Activated T-helper 17 cell treated with anti-CD3 and anti-CD28 coated beads, Interleukin-2, amount 50 U/mL, for 72 hours (primary cell): ENCODE measurements around the gene COL5A1. TPM values are rescaled to one million over a fixed set of nuclear protein-coding genes. Genes with fewer than 3 reads are reported as not detected.

ENCODE experiments used
- ATAC-seq: fragments of 150-1000 bp; cut with Tn5 transposase; replicated peaks from 2 replicates; pipeline ENCODE4 v1.10.0; 2021; ENCODE audit warnings: mild to moderate bottlenecking, moderate library complexity
- H3K27ac Mint-ChIP-seq: one replicate; pipeline ENCODE4 v1.8.0; 2022; ENCODE audit warnings: mixed read lengths
- H3K27me3 Mint-ChIP-seq: one replicate; pipeline ENCODE4 v1.8.0; 2022; ENCODE audit warnings: mixed read lengths
- H3K36me3 Mint-ChIP-seq: one replicate; pipeline ENCODE4 v1.8.0; 2022; ENCODE audit warnings: low read depth, mild to moderate bottlenecking, mixed read lengths
- H3K4me1 Mint-ChIP-seq: one replicate; pipeline ENCODE4 v1.8.0; 2022; ENCODE audit warnings: mixed read lengths
- H3K4me3 Mint-ChIP-seq: one replicate; pipeline ENCODE4 v1.8.0; 2022; ENCODE audit warnings: mild to moderate bottlenecking, mixed read lengths
- H3K9me3 Mint-ChIP-seq: one replicate; pipeline ENCODE4 v1.8.0; 2022; ENCODE audit warnings: mixed read lengths
- total RNA-seq, 2 donors: library from RNA; stranded (reverse); gene quantifications; one replicate each; pipeline ENCODE4 v1.2.3, GENCODE V29; 2022

The COL5A1 gene
- total RNA-seq, 2 donors from 2014 or later = 0.50 to 1.3 TPM

DNA sequence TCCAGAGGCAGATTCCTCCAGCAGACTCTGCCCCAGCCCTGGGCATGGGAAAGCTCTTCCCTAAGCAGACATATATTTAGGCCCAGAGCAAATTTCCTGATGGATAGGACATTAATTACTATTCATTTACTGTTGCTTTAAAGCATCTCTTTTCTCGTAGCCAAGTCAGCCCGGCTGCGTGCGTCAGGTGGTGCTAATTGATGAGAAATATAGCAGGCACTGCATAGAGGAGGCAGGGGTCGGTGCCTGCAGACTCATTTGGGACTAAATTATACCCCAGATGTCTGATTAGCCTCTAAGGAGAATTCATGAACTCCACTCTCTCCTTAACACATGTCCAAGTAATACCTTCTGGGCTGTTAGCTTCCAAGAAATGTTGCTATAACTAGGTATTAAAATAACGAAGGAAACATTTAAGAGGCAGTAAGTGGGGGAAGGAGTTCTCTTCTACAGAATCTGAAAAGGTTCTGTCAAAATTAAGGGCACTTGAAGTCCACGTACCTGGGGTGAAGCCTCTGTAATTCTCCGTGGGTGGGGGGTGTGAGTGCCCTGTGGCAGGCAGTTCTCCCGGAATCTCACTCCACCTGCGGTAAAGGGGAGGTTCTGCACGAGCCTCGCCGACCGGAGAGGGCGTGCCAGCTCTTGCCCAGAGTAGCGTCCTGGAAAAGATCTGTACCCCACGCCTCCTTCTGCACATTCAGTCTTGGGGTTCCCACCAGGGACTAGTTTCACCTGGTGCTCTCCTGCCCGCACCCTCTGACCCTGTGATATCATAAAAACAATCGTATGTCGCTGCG lies 123.1 kb downstream of the COL5A1 start:
- no peak overlapping the region for H3K4me3 Mint-ChIP-seq
- no peaks in the 10 kb centered on the region for H3K27me3 Mint-ChIP-seq
- peaks cover 3% of the 10 kb centered on the region for H3K9me3 Mint-ChIP-seq
- H3K36me3 Mint-ChIP-seq = no peaks in the 10 kb centered on the region
- H3K27ac Mint-ChIP-seq = no peak overlapping the region
- ATAC-seq = no peak
- peaks cover 6% of the 10 kb centered on the region for H3K4me1 Mint-ChIP-seq

- Mint-ChIP-seq H3K27me3 (no peaks in the 10 kb centered on the region), H3K4me1 (peaks cover under 1% of the 10 kb centered on the region), H3K27ac (no peak overlapping the region), H3K36me3 (no peaks in the 10 kb centered on the region), H3K9me3 (peaks cover under 1% of the 10 kb centered on the region), H3K4me3 (no peak overlapping the region)
- ATAC-seq = no peak
Measured at GRCh38 chr9:134765785-134766184, 124.2 kb downstream of the COL5A1 start.

DNA sequence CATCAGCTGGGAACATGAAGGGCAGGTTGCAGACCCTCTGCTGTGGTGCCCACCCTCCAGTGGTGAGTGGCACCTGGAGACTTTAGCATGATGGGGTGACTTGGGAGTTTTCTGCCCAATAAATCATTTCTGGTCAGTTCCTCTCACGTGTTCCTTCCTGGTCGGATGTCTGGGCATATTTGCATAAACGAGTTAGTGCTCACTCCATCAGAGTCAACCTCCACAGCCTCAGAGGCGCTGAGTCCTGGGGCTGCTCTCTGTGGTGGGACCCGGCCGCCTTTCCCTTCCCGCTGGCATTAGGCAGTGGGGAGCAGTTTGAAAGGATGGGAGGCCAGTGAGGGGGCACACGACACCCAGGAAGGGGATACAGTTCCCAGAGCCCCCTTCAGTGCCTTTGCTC lies 125.0 kb downstream of the COL5A1 start:
- H3K4me3 Mint-ChIP-seq = no peak overlapping the region
- no peaks in the 10 kb centered on the region for H3K36me3 Mint-ChIP-seq
- H3K4me1 Mint-ChIP-seq = no peaks in the 10 kb centered on the region
- H3K9me3 Mint-ChIP-seq = no peaks in the 10 kb centered on the region
- H3K27ac Mint-ChIP-seq = no peak overlapping the region
- ATAC-seq = no peak
- no peaks in the 10 kb centered on the region for H3K27me3 Mint-ChIP-seq

GRCh38 chr9:134768332-134768708 lies 126.7 kb downstream of the COL5A1 start:
- H3K4me1 Mint-ChIP-seq = no peaks in the 10 kb centered on the region
- no peaks in the 10 kb centered on the region for H3K9me3 Mint-ChIP-seq
- no peak overlapping the region for H3K27ac Mint-ChIP-seq
- no peak overlapping the region for H3K4me3 Mint-ChIP-seq
- no peak for ATAC-seq
- no peaks in the 10 kb centered on the region for H3K27me3 Mint-ChIP-seq
- H3K36me3 Mint-ChIP-seq = no peaks in the 10 kb centered on the region

GRCh38 chr9:134768709-134769351 lies 127.2 kb downstream of the COL5A1 start:
- H3K4me1 Mint-ChIP-seq = no peaks in the 10 kb centered on the region
- H3K27ac Mint-ChIP-seq = no peak overlapping the region
- H3K4me3 Mint-ChIP-seq = no peak overlapping the region
- no peak for ATAC-seq
- H3K36me3 Mint-ChIP-seq = no peaks in the 10 kb centered on the region
- no peaks in the 10 kb centered on the region for H3K9me3 Mint-ChIP-seq
- no peaks in the 10 kb centered on the region for H3K27me3 Mint-ChIP-seq

- no peaks in the 10 kb centered on the region for H3K36me3 Mint-ChIP-seq
- no peaks in the 10 kb centered on the region for H3K27me3 Mint-ChIP-seq
- ATAC-seq = peak; percentile 47
- no peaks in the 10 kb centered on the region for H3K9me3 Mint-ChIP-seq
- H3K27ac Mint-ChIP-seq = no peak overlapping the region
- no peak overlapping the region for H3K4me3 Mint-ChIP-seq
- no peaks in the 10 kb centered on the region for H3K4me1 Mint-ChIP-seq
Measured at GRCh38 chr9:134770972-134771971, 129.7 kb downstream of the COL5A1 start.

DNA sequence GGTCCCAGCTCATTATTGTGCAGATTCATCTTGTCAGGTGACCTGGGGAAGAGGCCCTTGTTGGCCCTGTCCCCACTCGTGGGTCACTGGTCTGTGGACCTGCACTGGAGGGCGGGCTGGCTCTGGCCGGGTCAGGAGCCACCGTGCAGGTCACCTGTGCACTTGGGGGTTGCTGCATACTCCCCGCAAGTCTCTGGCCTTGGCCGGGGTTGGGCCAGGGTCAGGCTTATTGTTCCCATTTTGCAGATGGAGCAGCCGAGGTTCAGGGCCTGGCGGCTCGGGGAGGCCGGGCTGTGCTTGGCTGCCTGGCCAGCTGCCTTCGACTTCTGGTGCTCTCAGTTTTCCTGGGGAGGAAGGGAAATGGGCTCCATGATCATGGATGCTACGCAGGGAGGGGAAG lies 130.7 kb downstream of the COL5A1 start:
- Mint-ChIP-seq H3K9me3 (no peaks in the 10 kb centered on the region), H3K36me3 (no peaks in the 10 kb centered on the region), H3K4me1 (no peaks in the 10 kb centered on the region), H3K27me3 (no peaks in the 10 kb centered on the region), H3K27ac (no peak overlapping the region), H3K4me3 (no peak overlapping the region)
- ATAC-seq = no peak

DNA sequence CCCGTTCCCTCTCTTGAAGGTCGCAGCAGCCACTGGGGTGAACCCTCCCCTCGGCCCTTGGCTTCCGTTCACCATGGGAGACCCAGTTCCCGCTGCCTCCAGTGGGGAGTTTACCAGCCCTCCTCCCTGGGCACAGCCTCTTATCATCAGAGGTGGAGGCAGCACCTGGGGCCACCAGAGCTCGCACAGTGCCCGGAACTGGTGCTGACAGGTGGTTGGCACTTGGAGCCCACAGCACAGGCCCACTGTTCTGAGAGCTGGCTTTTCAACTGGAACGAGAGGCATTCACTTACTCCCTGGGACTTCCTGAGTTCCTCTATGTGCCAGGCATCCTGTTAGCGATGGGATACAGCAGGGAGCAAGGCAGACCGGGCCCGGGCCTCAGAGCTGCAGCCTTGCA lies 132.2 kb downstream of the COL5A1 start:
- Mint-ChIP-seq H3K4me3 (no peak overlapping the region), H3K27ac (no peak overlapping the region), H3K4me1 (no peaks in the 10 kb centered on the region), H3K36me3 (no peaks in the 10 kb centered on the region), H3K27me3 (no peaks in the 10 kb centered on the region), H3K9me3 (no peaks in the 10 kb centered on the region)
- no peak for ATAC-seq

- no peaks in the 10 kb centered on the region for H3K4me1 Mint-ChIP-seq
- no peaks in the 10 kb centered on the region for H3K9me3 Mint-ChIP-seq
- H3K27me3 Mint-ChIP-seq = no peaks in the 10 kb centered on the region
- no peaks in the 10 kb centered on the region for H3K36me3 Mint-ChIP-seq
- ATAC-seq = no peak
- H3K27ac Mint-ChIP-seq = no peak overlapping the region
- H3K4me3 Mint-ChIP-seq = no peak overlapping the region
Measured at GRCh38 chr9:134774410-134774809, 132.8 kb downstream of the COL5A1 start.

- no peaks in the 10 kb centered on the region for H3K9me3 Mint-ChIP-seq
- no peak overlapping the region for H3K27ac Mint-ChIP-seq
- H3K4me3 Mint-ChIP-seq = no peak overlapping the region
Measured at GRCh38 chr9:134775081-134775951, 133.7 kb downstream of the COL5A1 start.

DNA sequence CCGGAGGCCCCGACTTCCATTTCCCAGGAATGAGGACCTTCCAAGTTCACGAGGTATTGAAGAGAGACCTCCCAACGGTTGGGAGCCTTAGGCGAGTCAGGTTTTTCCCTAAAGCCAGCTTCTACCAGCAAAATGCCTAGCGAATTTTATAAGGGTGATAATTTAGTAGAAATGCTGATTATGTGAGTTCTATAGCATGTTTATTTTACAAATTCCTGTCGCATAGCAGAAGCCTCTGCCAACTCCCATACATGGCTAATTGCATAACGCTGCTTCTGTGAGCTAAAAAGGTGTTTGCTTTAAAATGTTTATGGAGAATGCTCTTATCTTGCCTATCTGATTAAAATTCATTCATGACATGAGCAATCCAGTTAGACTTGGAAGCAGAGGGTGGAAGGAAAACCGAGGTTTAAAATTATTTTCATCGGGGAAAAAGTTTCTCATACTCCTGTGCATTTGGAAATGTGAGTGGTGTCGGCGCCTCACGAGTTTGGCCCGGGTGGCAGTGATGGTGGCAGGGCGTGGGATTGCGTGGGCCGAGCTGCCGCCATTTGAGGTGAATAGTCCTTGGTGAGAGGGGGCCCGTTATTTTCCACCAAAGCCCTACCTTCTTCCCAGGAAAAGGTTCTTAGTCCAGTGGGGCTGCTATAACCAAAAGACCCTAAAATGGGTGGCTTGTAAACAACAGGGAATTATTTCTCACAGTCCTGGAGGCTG lies 134.6 kb downstream of the COL5A1 start:
- H3K9me3 Mint-ChIP-seq = no peaks in the 10 kb centered on the region
- no peaks in the 10 kb centered on the region for H3K36me3 Mint-ChIP-seq
- H3K4me3 Mint-ChIP-seq = no peak overlapping the region
- ATAC-seq = no peak
- peaks cover 3% of the 10 kb centered on the region for H3K27me3 Mint-ChIP-seq
- no peak overlapping the region for H3K27ac Mint-ChIP-seq
- H3K4me1 Mint-ChIP-seq = no peaks in the 10 kb centered on the region

More at GRCh38 chr9:134775081-134775951, 133.7 kb downstream of the COL5A1 start:
- Mint-ChIP-seq H3K4me1 (no peaks in the 10 kb centered on the region), H3K27me3 (peaks cover 3% of the 10 kb centered on the region), H3K36me3 (no peaks in the 10 kb centered on the region)
- no peak for ATAC-seq

GRCh38 chr9:134777153-134777552 lies 135.6 kb downstream of the COL5A1 start:
- H3K4me1 Mint-ChIP-seq = no peaks in the 10 kb centered on the region
- no peaks in the 10 kb centered on the region for H3K36me3 Mint-ChIP-seq
- H3K4me3 Mint-ChIP-seq = no peak overlapping the region
- no peaks in the 10 kb centered on the region for H3K9me3 Mint-ChIP-seq
- peaks cover 3% of the 10 kb centered on the region for H3K27me3 Mint-ChIP-seq
- ATAC-seq = no peak
- no peak overlapping the region for H3K27ac Mint-ChIP-seq

GRCh38 chr9:134778156-134778555 lies 136.6 kb downstream of the COL5A1 start:
- H3K4me1 Mint-ChIP-seq = no peaks in the 10 kb centered on the region
- no peak overlapping the region for H3K27ac Mint-ChIP-seq
- H3K4me3 Mint-ChIP-seq = no peak overlapping the region
- H3K9me3 Mint-ChIP-seq = no peaks in the 10 kb centered on the region
- no peak for ATAC-seq
- H3K36me3 Mint-ChIP-seq = no peaks in the 10 kb centered on the region
- peaks cover 3% of the 10 kb centered on the region for H3K27me3 Mint-ChIP-seq
